Measurements from ENCODE around the gene GUCA1A.

Gene GUCA1A

GRCh38 chr6:42185597-42185996 lies 12.4 kb downstream of the GUCA1A start:
- TF ChIP-seq, protein P1, sequence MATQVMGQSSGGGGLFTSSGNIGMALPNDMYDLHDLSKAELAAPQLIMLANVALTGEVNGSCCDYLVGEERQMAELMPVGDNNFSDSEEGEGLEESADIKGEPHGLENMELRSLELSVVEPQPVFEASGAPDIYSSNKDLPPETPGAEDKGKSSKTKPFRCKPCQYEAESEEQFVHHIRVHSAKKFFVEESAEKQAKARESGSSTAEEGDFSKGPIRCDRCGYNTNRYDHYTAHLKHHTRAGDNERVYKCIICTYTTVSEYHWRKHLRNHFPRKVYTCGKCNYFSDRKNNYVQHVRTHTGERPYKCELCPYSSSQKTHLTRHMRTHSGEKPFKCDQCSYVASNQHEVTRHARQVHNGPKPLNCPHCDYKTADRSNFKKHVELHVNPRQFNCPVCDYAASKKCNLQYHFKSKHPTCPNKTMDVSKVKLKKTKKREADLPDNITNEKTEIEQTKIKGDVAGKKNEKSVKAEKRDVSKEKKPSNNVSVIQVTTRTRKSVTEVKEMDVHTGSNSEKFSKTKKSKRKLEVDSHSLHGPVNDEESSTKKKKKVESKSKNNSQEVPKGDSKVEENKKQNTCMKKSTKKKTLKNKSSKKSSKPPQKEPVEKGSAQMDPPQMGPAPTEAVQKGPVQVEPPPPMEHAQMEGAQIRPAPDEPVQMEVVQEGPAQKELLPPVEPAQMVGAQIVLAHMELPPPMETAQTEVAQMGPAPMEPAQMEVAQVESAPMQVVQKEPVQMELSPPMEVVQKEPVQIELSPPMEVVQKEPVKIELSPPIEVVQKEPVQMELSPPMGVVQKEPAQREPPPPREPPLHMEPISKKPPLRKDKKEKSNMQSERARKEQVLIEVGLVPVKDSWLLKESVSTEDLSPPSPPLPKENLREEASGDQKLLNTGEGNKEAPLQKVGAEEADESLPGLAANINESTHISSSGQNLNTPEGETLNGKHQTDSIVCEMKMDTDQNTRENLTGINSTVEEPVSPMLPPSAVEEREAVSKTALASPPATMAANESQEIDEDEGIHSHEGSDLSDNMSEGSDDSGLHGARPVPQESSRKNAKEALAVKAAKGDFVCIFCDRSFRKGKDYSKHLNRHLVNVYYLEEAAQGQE (IDR thresholded peaks at IDR 0.05; ENCODE audit: insufficient read depth in 1 of 2, low read depth in 2 of 2, low read length in 2 of 2), result no peak
- TF ChIP-seq POLR2AphosphoS5 (IDR thresholded peaks at IDR 0.05; ENCODE audit: low read depth, low read length) (no peak), FOXP2 (optimal IDR thresholded peaks at IDR 0.05; ENCODE audit: borderline replicate concordance, extremely low read depth, extremely low read length, insufficient read depth) (no peak), SIN3A (IDR thresholded peaks at IDR 0.05; ENCODE audit: borderline replicate concordance, insufficient read depth, low read length) (no peak), TAF1 (IDR thresholded peaks at IDR 0.05; ENCODE audit: borderline replicate concordance, insufficient read depth, low read length) (no peak)

DNA sequence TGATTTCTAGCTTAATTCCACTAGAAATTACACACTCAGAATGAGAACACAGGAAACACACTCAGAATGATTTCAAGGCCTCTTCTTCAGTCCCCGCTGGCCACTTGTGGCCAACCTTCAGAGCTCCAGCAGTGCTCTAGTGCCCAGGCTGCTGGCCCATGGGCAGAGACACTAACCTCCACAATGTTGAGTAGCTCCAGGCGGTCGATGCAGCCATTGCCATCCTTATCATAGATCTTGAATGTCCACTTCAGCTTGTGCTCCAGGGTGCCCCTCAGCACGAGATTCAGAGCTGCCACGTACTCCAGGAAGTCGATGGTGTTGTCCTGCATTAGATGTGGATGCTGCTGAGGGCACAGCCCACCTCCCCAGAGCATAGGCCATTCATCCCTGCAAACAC lies 15.2 kb downstream of the GUCA1A start:
- TF ChIP-seq SIN3A (IDR thresholded peaks at IDR 0.05; ENCODE audit: borderline replicate concordance, insufficient read depth, low read length), result no peak
- TF ChIP-seq TAF1 (IDR thresholded peaks at IDR 0.05; ENCODE audit: borderline replicate concordance, insufficient read depth, low read length), result no peak
- no peak for TF ChIP-seq FOXP2 (optimal IDR thresholded peaks at IDR 0.05; ENCODE audit: borderline replicate concordance, extremely low read depth, extremely low read length, insufficient read depth)
- TF ChIP-seq POLR2AphosphoS5 (IDR thresholded peaks at IDR 0.05; ENCODE audit: low read depth, low read length), result no peak
- TF ChIP-seq, protein P1 (IDR thresholded peaks at IDR 0.05; ENCODE audit: insufficient read depth in 1 of 2, low read depth in 2 of 2, low read length in 2 of 2), result no peak

DNA sequence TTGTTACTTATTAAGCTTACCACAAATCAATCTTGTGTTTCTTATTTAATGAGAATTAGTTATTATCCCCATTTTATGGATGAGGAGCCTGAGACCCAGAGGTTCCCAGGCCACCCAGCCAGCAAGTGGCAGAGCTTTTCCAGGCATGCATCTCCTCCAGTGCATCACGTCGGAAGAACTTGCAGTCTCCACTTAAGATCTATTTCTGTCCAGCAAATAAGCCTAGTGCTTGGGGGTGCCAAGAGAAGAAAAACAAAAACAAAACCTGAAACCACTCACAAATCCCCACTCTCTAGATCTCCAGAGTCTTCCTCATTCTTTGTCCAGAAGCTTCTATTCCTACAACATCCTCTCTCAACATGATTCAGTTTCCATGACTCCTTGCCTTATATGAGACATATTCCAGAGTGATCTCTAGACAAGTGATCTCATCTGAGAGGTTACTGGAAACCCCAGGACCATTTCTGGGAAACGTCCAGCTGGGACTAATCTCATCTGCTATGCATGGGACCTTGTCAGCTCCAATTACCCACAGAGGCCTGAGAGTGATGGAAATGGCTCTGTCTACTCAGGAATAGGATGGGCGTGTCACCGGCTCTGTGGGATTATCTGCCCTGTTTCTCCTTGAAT lies 17.5 kb downstream of the GUCA1A start:
- TF ChIP-seq POLR2AphosphoS5 (IDR thresholded peaks at IDR 0.05; ENCODE audit: low read depth, low read length) (no peak), SIN3A (IDR thresholded peaks at IDR 0.05; ENCODE audit: borderline replicate concordance, insufficient read depth, low read length) (no peak), TAF1 (IDR thresholded peaks at IDR 0.05; ENCODE audit: borderline replicate concordance, insufficient read depth, low read length) (no peak), FOXP2 (optimal IDR thresholded peaks at IDR 0.05; ENCODE audit: borderline replicate concordance, extremely low read depth, extremely low read length, insufficient read depth) (no peak)
- TF ChIP-seq, protein P1 (IDR thresholded peaks at IDR 0.05; ENCODE audit: insufficient read depth in 1 of 2, low read depth in 2 of 2, low read length in 2 of 2), result no peak

GRCh38 chr6:42193491-42193894 lies 20.3 kb downstream of the GUCA1A start:
- no peak for TF ChIP-seq SIN3A (IDR thresholded peaks at IDR 0.05; ENCODE audit: borderline replicate concordance, insufficient read depth, low read length)
- TF ChIP-seq POLR2AphosphoS5 (IDR thresholded peaks at IDR 0.05; ENCODE audit: low read depth, low read length), result no peak
- TF ChIP-seq TAF1 (IDR thresholded peaks at IDR 0.05; ENCODE audit: borderline replicate concordance, insufficient read depth, low read length), result no peak
- TF ChIP-seq, protein P1 (IDR thresholded peaks at IDR 0.05; ENCODE audit: insufficient read depth in 1 of 2, low read depth in 2 of 2, low read length in 2 of 2), result no peak
- TF ChIP-seq FOXP2 (optimal IDR thresholded peaks at IDR 0.05; ENCODE audit: borderline replicate concordance, extremely low read depth, extremely low read length, insufficient read depth), result no peak

Data from PFSK-1 (cell line).